Caco-2 (cell line): Measurements from ENCODE around the gene PPFIA4. TPM values are rescaled to one million over a fixed set of nuclear protein-coding genes. Genes with fewer than 3 reads are reported as not detected.

Source experiments
- BruUV-seq: library from RNA; stranded (reverse); fragments of 400-500 nt; replicated peaks from 2 replicates; lab custom pipeline; 2021; lab: Mats Ljungman, UMichigan
- CTCF ChIA-PET: fragments of 300-600 bp; sonication (Branson Sonifier 250); formaldehyde crosslinking; loops from one replicate; lab custom pipeline; 2022; ENCODE audit warnings: antibody characterized with exemption; lab: Charles Lee
- POLR2A ChIA-PET: fragments of 300-600 bp; sonication (Branson Sonifier 250); formaldehyde crosslinking; loops from one replicate; lab custom pipeline; 2022; ENCODE audit warnings: antibody characterized with exemption; lab: Charles Lee
- DNase-seq, 2 experiments: peaks; one replicate each; pipeline versions ENCODE4 v3.0.0 to v3.0.0-alpha.2; 2020 to 2022
- H3K27me3 ChIP-seq: replicated peaks from 2 replicates; pipeline ENCODE4 v1.6.0; 2011; ENCODE audit warnings: low read length; ENCODE audit not compliant: control insufficient read depth, insufficient read depth
- H3K36me3 ChIP-seq: 2 replicates; pipeline ENCODE4 v1.5.1; 2011; ENCODE audit warnings: low read length; ENCODE audit not compliant: control insufficient read depth, insufficient read depth
- H3K4me1 ChIP-seq: fragments of 250-450 bp; sonication (Bioruptor Pico); 2 replicates; pipeline ENCODE4 v1.5.1; 2020; ENCODE audit warnings: mild to moderate bottlenecking
- H3K4me3 ChIP-seq: 2 replicates; pipeline ENCODE4 v1.5.1; 2011; ENCODE audit warnings: low read depth, mild to moderate bottlenecking, control low read depth, low read length
- H3K9me3 ChIP-seq: fragments of 250-450 bp; sonication (Bioruptor Pico); 2 replicates; pipeline ENCODE4 v1.5.1; 2020; ENCODE audit warnings: mild to moderate bottlenecking, moderate library complexity
- H3K27ac Mint-ChIP-seq: one replicate; pipeline ENCODE4 v1.8.0; 2022; ENCODE audit warnings: mixed read lengths; ENCODE audit not compliant: unreplicated experiment
- H3K27me3 Mint-ChIP-seq: one replicate; pipeline ENCODE4 v1.8.0; 2022; ENCODE audit warnings: mixed read lengths; ENCODE audit not compliant: insufficient read depth, unreplicated experiment
- H3K36me3 Mint-ChIP-seq: one replicate; pipeline ENCODE4 v1.8.0; 2022; ENCODE audit warnings: mild to moderate bottlenecking, mixed read lengths; ENCODE audit not compliant: insufficient read depth, unreplicated experiment
- H3K4me1 Mint-ChIP-seq: one replicate; pipeline ENCODE4 v1.8.0; 2022; ENCODE audit warnings: low read depth, mixed read lengths; ENCODE audit not compliant: unreplicated experiment
- H3K4me3 Mint-ChIP-seq: one replicate; pipeline ENCODE4 v1.8.0; 2022; ENCODE audit warnings: mild to moderate bottlenecking, moderate library complexity, mixed read lengths; ENCODE audit not compliant: unreplicated experiment
- H3K9me3 Mint-ChIP-seq: one replicate; pipeline ENCODE4 v1.8.0; 2022; ENCODE audit warnings: mixed read lengths; ENCODE audit not compliant: unreplicated experiment
- CTCF ChIP-seq, 2 experiments: fragments of 200-600 bp in 1 of 2; IDR thresholded peaks; 1 replicate in 1 of 2; 2 replicates in 1 of 2; pipeline versions ENCODE4 v1.5.1 to v1.8.0; 2011 to 2022; ENCODE audit warnings: antibody characterized with exemption in 1 of 2, control low read depth in 1 of 2, inconsistent platforms in 1 of 2, low read depth in 1 of 2, low read length in 1 of 2, mild to moderate bottlenecking in 1 of 2, moderate library complexity in 1 of 2; ENCODE audit not compliant: insufficient read depth in 1 of 2, severe bottlenecking in 1 of 2, unreplicated experiment in 1 of 2
- intact Hi-C: fragments of 100-400 bp; cut with micrococcal nuclease; formaldehyde crosslinking; loops from one replicate; pipeline ENCODE4 v1.10.0; 2022; ENCODE audit not compliant: unreplicated experiment
- total RNA-seq: library from RNA; stranded (reverse); gene quantifications from 2 replicates; pipeline ENCODE4 v1.2.3, GENCODE V29; 2022

The PPFIA4 gene
- total RNA-seq, 1 experiment from 2014 or later, result 9.4 TPM

DNA sequence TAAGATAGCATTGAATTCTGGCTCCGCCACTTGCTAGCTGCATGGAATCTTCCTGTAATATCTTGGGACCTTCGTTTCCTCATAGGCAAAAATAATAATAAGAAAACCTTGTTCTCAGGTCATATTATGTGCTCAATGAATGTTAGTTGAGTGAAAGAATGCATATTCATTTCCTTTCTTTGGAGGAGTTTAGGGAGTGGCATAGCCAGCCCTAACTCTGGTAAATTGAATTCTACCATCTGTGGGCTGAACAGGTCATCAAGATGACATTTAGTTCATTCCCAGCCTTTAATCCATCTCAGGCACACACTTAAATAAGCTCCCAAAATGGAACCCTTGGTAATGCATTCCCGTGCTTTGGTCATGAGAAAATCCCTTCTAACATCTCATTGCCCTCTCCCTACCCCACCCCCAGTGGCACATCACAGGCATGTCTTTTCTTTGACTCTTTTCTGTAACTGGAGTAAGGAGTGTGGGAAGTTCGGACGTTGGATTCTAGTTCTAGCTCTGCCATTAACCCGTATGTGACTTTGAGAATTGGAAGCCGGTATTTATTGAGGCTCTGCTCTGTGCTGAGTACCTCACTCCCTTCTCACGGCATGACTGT lies 72.7 kb downstream of the PPFIA4 start:
- Mint-ChIP-seq H3K27me3 (no peaks in the 10 kb centered on the region), H3K4me1 (no peaks in the 10 kb centered on the region), H3K9me3 (peaks cover 29% of the 10 kb centered on the region), H3K36me3 (no peaks in the 10 kb centered on the region), H3K27ac (no peak overlapping the region), H3K4me3 (no peak overlapping the region)
- ChIA-PET POLR2A (no interaction called here), CTCF (no interaction called here)
- no TSS peak for BruUV-seq
- Histone ChIP-seq H3K27me3 (no peaks in the 10 kb centered on the region), H3K36me3 (no peaks in the 10 kb centered on the region), H3K4me1 (no peaks in the 10 kb centered on the region), H3K4me3 (no peak overlapping the region), H3K9me3 (peaks cover 9% of the 10 kb centered on the region)
- intact Hi-C loops, result no loop called here
- no peak for TF ChIP-seq CTCF (IDR thresholded peaks at IDR 0.05; ENCODE audit: insufficient read depth in 1 of 2, low read depth in 1 of 2, low read length in 1 of 2, severe bottlenecking in 1 of 2, unreplicated experiment in 1 of 2)
- DNase-seq, result no peak

GRCh38 chr1:203099805-203100515 lies 73.7 kb downstream of the PPFIA4 start:
- POLR2A ChIA-PET, result no interaction called here
- no peak for TF ChIP-seq CTCF (IDR thresholded peaks at IDR 0.05; ENCODE audit: insufficient read depth in 1 of 2, low read depth in 1 of 2, low read length in 1 of 2, severe bottlenecking in 1 of 2, unreplicated experiment in 1 of 2)
- intact Hi-C loops, result no loop called here
- no TSS peak for BruUV-seq
- Histone ChIP-seq H3K4me1 (no peaks in the 10 kb centered on the region), H3K9me3 (peaks cover 9% of the 10 kb centered on the region), H3K36me3 (no peaks in the 10 kb centered on the region), H3K4me3 (no peak overlapping the region), H3K27me3 (no peaks in the 10 kb centered on the region)
- Mint-ChIP-seq H3K27me3 (no peaks in the 10 kb centered on the region), H3K9me3 (peaks cover 23% of the 10 kb centered on the region), H3K36me3 (no peaks in the 10 kb centered on the region), H3K4me1 (no peaks in the 10 kb centered on the region), H3K4me3 (no peak overlapping the region), H3K27ac (no peak overlapping the region)
- no peak for DNase-seq
- CTCF ChIA-PET, result interaction anchor here (0.6 kb wide), 2 partner anchors 60 to 117 kb away, joined by 3 to 4 read pairs; no protein-coding TSS in a partner anchor

GRCh38 chr1:203100516-203100869 lies 74.2 kb downstream of the PPFIA4 start:
- Mint-ChIP-seq H3K36me3 (no peaks in the 10 kb centered on the region), H3K4me3 (no peak overlapping the region), H3K27ac (no peak overlapping the region), H3K9me3 (peaks cover 23% of the 10 kb centered on the region), H3K27me3 (no peaks in the 10 kb centered on the region), H3K4me1 (no peaks in the 10 kb centered on the region)
- no peak for DNase-seq
- BruUV-seq, result no TSS peak
- ChIA-PET CTCF (interaction anchor here (0.6 kb wide), 2 partner anchors 60 to 116 kb away, joined by 3 to 4 read pairs; no protein-coding TSS in a partner anchor), POLR2A (no interaction called here)
- H3K9me3 ChIP-seq, result peaks cover 6% of the 10 kb centered on the region
- no peaks in the 10 kb centered on the region for H3K4me1 ChIP-seq
- H3K36me3 ChIP-seq, result no peaks in the 10 kb centered on the region
- no peak overlapping the region for H3K4me3 ChIP-seq
- no peak for TF ChIP-seq CTCF (IDR thresholded peaks at IDR 0.05; ENCODE audit: insufficient read depth in 1 of 2, low read depth in 1 of 2, low read length in 1 of 2, severe bottlenecking in 1 of 2, unreplicated experiment in 1 of 2)
- H3K27me3 ChIP-seq, result no peaks in the 10 kb centered on the region
- intact Hi-C loops, result no loop called here
